ENCODE measurements around the gene TGFA.
"Not testable (repeated sequence)": the region's sequence is repeated elsewhere in the genome, so short reads cannot be mapped to it uniquely, and the experiment has no call there.

Gene TGFA

DNA sequence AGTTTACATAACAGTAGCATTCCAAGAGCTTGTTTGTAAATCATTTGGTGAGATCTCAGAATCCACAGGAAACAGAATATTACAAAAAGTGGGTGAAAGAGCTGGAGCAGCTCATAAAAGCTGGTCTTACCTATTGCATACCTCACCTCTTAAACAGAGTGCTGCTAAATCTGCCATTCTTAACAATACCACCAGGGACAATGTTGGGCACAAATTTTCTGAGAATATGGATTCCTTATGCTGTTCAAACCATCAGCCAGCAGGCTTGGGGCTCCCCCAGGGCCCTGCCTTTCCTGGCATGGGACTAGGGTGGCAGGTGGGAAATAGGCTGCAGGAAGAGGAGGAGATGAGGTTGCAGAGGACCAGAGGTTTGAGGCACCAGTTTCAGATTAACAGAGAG lies 55.6 kb downstream of the TGFA start:
- no peak for DNase-seq (ENCODE audit: low read depth)

- DNase-seq (ENCODE audit: low read depth) = no peak
Measured at GRCh38 chr2:70496819-70497218, 56.8 kb downstream of the TGFA start.

DNA sequence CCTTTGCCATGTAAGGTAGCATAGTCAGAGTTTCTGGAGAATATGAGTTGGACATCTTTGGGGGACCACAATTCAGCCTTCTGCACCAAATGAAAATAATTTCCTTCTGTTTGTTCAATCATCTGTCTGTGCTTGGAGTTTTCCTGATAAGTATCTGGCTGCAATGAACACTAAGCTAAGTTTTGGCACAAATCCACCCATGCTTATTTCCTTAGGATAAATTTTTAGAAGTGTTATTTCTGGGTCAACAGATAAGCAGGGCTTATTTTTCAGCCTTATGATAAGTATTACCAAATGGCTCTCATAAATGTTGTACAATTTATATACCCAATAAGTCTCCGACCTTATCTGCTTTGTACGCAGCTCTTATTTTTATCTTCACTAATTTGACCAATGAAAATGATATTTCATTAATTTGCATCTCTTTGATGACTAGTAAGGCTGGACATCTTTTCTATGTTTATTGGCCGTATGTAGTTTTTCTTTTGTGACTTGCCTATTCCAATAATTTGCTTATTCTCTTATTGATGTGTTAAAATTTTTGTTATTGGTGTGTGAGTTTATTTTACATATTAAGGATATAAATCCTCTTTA lies 59.2 kb downstream of the TGFA start:
- DNase-seq (ENCODE audit: low read depth) = no peak

DNA sequence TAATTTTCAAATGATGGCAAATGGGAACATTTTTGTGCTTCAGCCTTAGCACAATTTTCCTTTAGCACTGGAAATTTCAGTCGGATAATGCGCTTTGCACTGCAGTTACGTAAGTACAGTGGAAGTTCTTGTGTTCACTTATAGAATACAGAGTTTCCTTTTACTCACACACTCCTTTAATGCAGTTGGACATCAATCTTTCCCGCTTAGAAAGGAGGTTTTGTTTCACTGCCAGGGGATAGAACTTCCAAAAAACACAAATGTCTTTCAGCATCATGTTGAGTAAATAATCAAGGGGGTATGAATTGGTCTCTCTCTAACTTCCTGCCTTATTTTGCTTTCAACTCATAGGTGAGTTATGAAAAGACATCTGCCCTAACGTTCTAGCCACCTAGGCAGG lies 63.2 kb downstream of the TGFA start:
- no peak for DNase-seq (ENCODE audit: low read depth)

DNA sequence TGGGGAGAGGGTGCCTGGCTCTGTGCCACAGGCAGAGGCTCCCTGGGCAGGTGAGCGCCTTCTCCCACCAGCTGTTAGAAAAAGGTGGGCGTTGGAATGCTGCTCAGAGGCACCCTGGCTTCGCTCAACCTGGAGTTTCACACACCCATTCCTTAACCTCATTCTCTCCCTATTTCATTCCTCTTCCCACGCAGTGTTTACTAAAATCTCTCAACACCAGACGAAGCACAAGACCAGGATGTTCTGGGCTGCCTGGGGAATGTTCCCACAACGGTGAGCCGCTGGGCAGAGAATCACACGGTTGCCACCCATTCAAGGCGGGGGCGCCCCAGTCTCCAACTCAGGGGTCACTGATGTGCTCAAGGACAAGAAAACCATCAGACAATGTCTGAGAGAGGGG lies 64.5 kb downstream of the TGFA start:
- DNase-seq (ENCODE audit: low read depth) = no peak

DNA sequence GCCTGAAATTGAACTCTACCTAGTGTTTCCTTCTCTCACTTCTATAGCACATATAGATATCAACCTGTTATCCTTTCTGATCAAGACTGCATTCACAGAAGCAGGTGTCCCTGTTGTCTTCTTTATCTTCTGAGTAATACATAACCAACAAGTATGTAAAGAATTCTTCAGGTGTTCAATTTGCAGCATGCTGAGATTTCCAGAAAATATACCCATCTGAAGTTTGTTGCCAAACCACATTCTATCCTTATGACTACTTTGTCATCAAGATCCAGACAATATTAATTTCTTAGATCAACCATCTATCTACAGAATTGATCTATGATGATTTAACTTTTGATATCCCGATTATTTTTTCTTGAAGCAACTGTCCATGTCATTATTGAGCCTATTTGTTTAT lies 69.5 kb downstream of the TGFA start:
- no peak for DNase-seq (ENCODE audit: low read depth)

- no peak for DNase-seq (ENCODE audit: low read depth)
Measured at GRCh38 chr2:70482401-70482800, 71.2 kb downstream of the TGFA start.

DNA sequence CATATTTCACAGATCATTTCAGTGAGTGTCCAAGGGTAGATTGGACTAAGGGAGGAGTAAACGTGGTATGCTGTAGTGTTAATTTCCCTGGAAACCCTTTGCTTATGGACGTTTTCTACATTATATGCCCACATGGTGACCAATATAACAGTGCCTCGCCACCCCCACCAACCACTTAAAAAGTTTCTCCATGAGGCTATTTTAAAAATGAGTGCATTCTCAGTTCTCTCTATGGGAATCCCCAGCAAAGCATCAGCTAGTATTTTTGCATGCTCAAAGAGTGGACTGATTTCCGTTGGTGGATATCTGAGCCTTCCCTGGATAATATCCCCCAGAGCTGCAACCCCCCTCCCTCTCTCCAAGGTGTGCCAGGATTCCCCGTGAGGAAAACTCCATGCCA lies 73.2 kb downstream of the TGFA start:
- DNase-seq (ENCODE audit: low read depth) = no peak

DNA sequence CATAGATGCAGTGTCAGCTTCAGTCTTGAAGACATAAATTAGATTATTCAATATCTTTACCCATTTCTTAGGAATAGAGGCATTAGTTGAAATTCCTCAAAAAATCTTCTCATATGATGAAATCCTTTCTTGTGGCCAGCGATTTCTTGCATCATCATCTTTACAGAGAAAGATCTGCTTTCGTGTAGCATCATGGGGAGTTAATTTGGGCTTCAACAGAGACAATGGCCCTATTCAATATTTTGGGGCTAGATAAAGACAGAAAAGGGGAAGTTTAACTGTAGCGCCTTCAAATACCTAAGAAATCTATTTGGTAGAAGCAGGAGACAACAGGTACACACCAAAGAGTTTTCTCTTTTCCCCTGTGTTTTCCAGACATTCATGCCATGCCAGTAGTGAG lies 73.8 kb downstream of the TGFA start:
- DNase-seq (ENCODE audit: low read depth) = no peak

DNA sequence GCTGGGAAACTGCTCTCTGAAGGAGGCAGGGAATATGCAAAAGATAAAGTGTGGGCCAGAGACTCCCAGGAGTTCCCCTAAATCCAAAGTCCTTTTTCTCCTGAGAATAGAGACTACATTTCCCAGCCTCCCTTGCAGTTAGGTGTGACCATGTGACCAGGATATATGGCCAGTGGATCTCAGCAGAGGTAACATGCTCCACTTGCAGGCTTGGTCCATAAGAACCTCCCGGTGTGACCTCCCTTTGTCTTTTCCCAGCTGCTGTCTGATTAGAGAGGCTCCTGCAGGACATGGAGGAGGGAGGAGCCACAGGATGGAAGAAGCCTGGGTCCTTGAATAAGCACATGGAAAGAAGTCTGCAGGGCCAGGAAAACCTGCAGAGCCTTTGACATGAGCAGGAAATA lies 76.2 kb downstream of the TGFA start:
- DNase-seq (ENCODE audit: low read depth) = no peak

GRCh38 chr2:70475266-70475665 lies 78.4 kb downstream of the TGFA start:
- peak; percentile 5 for DNase-seq (ENCODE audit: low read depth)

- DNase-seq (ENCODE audit: low read depth) = no peak
Measured at GRCh38 chr2:70474256-70474848, 79.3 kb downstream of the TGFA start.

- DNase-seq (ENCODE audit: low read depth) = no peak
Measured at GRCh38 chr2:70473101-70473722, 80.4 kb downstream of the TGFA start.

GRCh38 chr2:70472221-70472890 lies 81.3 kb downstream of the TGFA start:
- DNase-seq (ENCODE audit: low read depth) = no peak

GRCh38 chr2:70471129-70471528 lies 82.5 kb downstream of the TGFA start:
- no peak for DNase-seq (ENCODE audit: low read depth)

- DNase-seq (ENCODE audit: low read depth) = no peak
Measured at GRCh38 chr2:70469961-70470360, 83.7 kb downstream of the TGFA start.

- DNase-seq (ENCODE audit: low read depth) = no peak
Measured at GRCh38 chr2:70469435-70469834, 84.2 kb downstream of the TGFA start.

GRCh38 chr2:70468878-70469277 lies 84.7 kb downstream of the TGFA start:
- DNase-seq (ENCODE audit: low read depth) = no peak

- DNase-seq (ENCODE audit: low read depth) = no peak
Measured at GRCh38 chr2:70467831-70468779, 85.5 kb downstream of the TGFA start.

DNA sequence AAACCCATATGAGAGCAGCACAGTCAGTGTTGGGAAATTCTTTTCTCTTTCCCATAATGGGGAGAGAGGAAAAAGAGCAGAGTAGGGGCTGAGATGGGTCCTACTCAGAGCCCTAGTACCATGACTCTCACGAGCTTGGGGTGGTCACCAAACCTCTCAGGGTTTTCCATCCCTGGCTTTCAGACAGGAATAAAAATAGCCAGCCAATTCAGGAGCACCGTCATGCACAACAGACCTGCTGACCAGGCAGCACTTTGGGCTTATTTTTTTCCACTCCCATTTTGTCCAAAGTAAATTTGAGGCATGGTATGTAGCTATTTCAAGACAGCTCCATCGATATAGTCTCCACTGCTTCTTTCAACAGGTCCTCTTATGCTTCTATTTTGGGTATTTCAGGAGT lies 86.4 kb downstream of the TGFA start:
- no peak for DNase-seq (ENCODE audit: low read depth)

DNA sequence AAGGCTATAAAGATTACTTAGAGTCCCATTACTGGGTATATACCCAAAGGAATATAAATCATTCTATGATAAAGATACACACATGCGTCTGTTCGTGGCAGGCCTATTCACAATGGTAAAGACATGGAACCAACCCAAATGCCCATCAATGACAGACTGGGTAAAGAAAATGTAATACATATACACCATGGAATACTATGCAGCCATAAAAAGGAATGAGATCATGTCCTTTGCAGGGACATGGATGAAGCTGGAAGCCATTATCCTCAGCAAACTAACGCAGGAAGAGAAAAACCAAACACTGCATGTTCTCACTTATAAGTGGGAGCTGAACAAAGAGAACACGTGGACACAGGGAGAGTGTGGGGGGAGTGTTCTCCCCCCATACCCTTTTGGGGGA lies 87.0 kb downstream of the TGFA start:
- DNase-seq (ENCODE audit: low read depth) = not testable (repeated sequence)

GRCh38 chr2:70463997-70464396 lies 89.6 kb downstream of the TGFA start:
- no peak for DNase-seq (ENCODE audit: low read depth)

Data from stimulated activated CD4-positive, alpha-beta T cell treated with anti-CD3 and anti-CD28 coated beads, Interleukin-2, amount 100 ng/mL, for 4 hours (primary cell).